Spleen (tissue), 7 donors: ENCODE data around the gene LRRC7.

ENCODE experiments used
- POLR2AphosphoS5 ChIP-seq, 3 donors: sonication (generic); formaldehyde crosslinking; IDR thresholded peaks; one replicate each; pipeline ENCODE4 v1.5.1; 2017; ENCODE audit warnings: antibody characterized with exemption in 3 of 3
- TF ChIP-seq, protein P1 (sequence below), 11 experiments: fragments of 200-600 bp in 7 of 11; fragments of 450-650 bp in 4 of 11; sonication (generic) in 4 of 11; IDR thresholded peaks in 8 of 11; conservative IDR thresholded peaks in 3 of 11; 1 replicate in 7 of 11; 2 replicates in 4 of 11; pipeline versions ENCODE4 v1.4.0 to v1.8.0; 2016 to 2021; ENCODE audit warnings: antibody characterized with exemption in 11 of 11, inconsistent platforms in 4 of 11, mild to moderate bottlenecking in 1 of 11
- donor health status: DM: no; HTN: no; CAD: no; lungs with moderate emphysema.
- donor health status: DM: no; HTN: no; CAD: no.
- donor health status: DM: no; HTN: no; CAD: no.

DNA sequence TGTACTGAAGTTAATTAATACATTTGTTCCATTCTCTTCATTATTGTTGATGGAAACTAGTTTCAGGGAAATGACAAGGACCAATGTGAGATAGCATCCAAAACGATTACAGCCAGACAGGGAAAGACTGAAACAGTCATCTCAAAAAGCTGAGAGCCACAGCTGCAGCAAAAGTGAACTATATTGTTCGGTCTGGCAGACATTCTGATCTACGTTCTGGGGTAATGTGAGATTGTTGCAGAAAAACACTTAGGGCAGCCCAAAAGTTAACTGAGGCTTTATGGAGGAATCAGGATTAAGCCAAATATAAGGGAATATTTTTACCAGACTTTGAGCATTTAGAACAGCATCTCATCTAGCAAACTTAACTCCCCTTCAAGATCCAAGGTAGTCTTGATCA is 524.8 kb downstream of the LRRC7 start:
- TF ChIP-seq POLR2AphosphoS5 (IDR thresholded peaks at IDR 0.05), result no peak
- TF ChIP-seq, protein P1, sequence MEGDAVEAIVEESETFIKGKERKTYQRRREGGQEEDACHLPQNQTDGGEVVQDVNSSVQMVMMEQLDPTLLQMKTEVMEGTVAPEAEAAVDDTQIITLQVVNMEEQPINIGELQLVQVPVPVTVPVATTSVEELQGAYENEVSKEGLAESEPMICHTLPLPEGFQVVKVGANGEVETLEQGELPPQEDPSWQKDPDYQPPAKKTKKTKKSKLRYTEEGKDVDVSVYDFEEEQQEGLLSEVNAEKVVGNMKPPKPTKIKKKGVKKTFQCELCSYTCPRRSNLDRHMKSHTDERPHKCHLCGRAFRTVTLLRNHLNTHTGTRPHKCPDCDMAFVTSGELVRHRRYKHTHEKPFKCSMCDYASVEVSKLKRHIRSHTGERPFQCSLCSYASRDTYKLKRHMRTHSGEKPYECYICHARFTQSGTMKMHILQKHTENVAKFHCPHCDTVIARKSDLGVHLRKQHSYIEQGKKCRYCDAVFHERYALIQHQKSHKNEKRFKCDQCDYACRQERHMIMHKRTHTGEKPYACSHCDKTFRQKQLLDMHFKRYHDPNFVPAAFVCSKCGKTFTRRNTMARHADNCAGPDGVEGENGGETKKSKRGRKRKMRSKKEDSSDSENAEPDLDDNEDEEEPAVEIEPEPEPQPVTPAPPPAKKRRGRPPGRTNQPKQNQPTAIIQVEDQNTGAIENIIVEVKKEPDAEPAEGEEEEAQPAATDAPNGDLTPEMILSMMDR (IDR thresholded peaks at IDR 0.05 in 8 of 11, conservative IDR thresholded peaks at IDR 0.05 in 3 of 11), result no peak
